Measurements from ENCODE around the gene DEFB123.

- TF ChIP-seq POLR2A (IDR thresholded peaks at IDR 0.05; ENCODE audit: low read depth, low read length) (no peak), POLR2AphosphoS5 (IDR thresholded peaks at IDR 0.05; ENCODE audit: low read depth, low read length) (no peak), TAF1 (IDR thresholded peaks at IDR 0.05; ENCODE audit: low read depth, low read length) (no peak), SPI1 (IDR thresholded peaks at IDR 0.05; ENCODE audit: low read depth, low read length) (no peak)
Observed at GRCh38 chr20:31414381-31414780, 26.1 kb upstream of the DEFB123 start.
